Endothelial cell of umbilical vein (primary cell): ENCODE results near the gene ALDH1L2. TPM values are rescaled to one million over a fixed set of nuclear protein-coding genes. Genes with fewer than 3 reads are reported as not detected.

Source experiments
- BruUV-seq: library from RNA; stranded (reverse); fragments of 400-500 nt; replicated peaks from 2 replicates; lab custom pipeline; 2021; lab: Mats Ljungman, UMichigan
- CTCF ChIA-PET: fragments of 300-600, 350-600 bp; sonication (Branson Sonifier 250); formaldehyde crosslinking; loops from one replicate; lab custom pipeline; 2021; ENCODE audit warnings: antibody characterized with exemption, inconsistent platforms; lab: Charles Lee
- POLR2A ChIA-PET: fragments of 300-600, 350-600 bp; sonication (Branson Sonifier 250); formaldehyde crosslinking; loops from one replicate; lab custom pipeline; 2021; ENCODE audit warnings: antibody characterized with exemption, inconsistent platforms; lab: Charles Lee
- DNase-seq: peaks from one replicate; pipeline ENCODE4 v3.0.0-alpha.2; 2011; ENCODE audit warnings: low read depth, low spot score
- FAIRE-seq: peaks from 2 replicates; lab custom pipeline; 2011; peaks lifted over from hg19 to GRCh38; lab: Jason Lieb, UNC
- H2AFZ ChIP-seq: 2 replicates; pipeline ENCODE4 v1.6.0; 2012; ENCODE audit warnings: low read depth, low read length, control low read depth, inconsistent platforms
- H3K27ac ChIP-seq: 2 replicates; pipeline ENCODE4 v1.5.1; 2011; ENCODE audit warnings: low read depth, mild to moderate bottlenecking, control low read depth, low read length, moderate library complexity; ENCODE audit not compliant: insufficient read depth
- H3K27me3 ChIP-seq, 2 experiments: 2 replicates each; pipeline versions ENCODE4 v1.6.0 to v1.6.1; 2011; ENCODE audit warnings: low read length in 2 of 2, mixed read lengths in 1 of 2; ENCODE audit not compliant: control insufficient read depth in 2 of 2, insufficient read depth in 2 of 2
- H3K36me3 ChIP-seq, 2 experiments: 2 replicates in 1 of 2; 3 replicates in 1 of 2; pipeline ENCODE4 v1.5.1; 2011; ENCODE audit warnings: low read length in 2 of 2, mild to moderate bottlenecking in 1 of 2, moderate library complexity in 1 of 2; ENCODE audit not compliant: control insufficient read depth in 2 of 2, insufficient read depth in 2 of 2; ENCODE audit errors: extremely low read depth in 1 of 2
- H3K4me1 ChIP-seq: 3 replicates; pipeline ENCODE4 v1.5.1; 2011; ENCODE audit warnings: mild to moderate bottlenecking, low read length; ENCODE audit not compliant: control insufficient read depth, insufficient read depth; ENCODE audit errors: extremely low read depth
- H3K4me2 ChIP-seq: 2 replicates; pipeline ENCODE4 v1.6.1; 2011; ENCODE audit warnings: low read length, control low read depth, mixed read lengths; ENCODE audit not compliant: insufficient read depth
- H3K4me3 ChIP-seq, 3 experiments: fragments of 200-600 bp in 1 of 3; sonication (generic), shearing (Covaris generic) in 1 of 3; replicated peaks in 1 of 3; 2 replicates each; pipeline ENCODE4 v1.5.1; 2011 to 2016; ENCODE audit warnings: control low read depth in 3 of 3, low read length in 3 of 3, mild to moderate bottlenecking in 2 of 3, inconsistent platforms in 1 of 3, low read depth in 1 of 3, moderate library complexity in 1 of 3; ENCODE audit not compliant: insufficient read depth in 1 of 3
- H3K79me2 ChIP-seq: 2 replicates; pipeline ENCODE4 v1.6.0; 2012; ENCODE audit warnings: low read length, inconsistent platforms; ENCODE audit not compliant: control insufficient read depth, insufficient read depth
- H3K9ac ChIP-seq: replicated peaks from 2 replicates; pipeline ENCODE3; 2011; ENCODE audit warnings: low read length, control low read depth; ENCODE audit not compliant: insufficient read depth; ENCODE audit errors: extremely low read depth
- H3K9me1 ChIP-seq: replicated peaks from 3 replicates; pipeline ENCODE4 v1.6.0; 2011; ENCODE audit warnings: mild to moderate bottlenecking, low read length; ENCODE audit not compliant: control insufficient read depth, insufficient read depth; ENCODE audit errors: extremely low read depth
- H3K9me3 ChIP-seq: replicated peaks from 2 replicates; pipeline ENCODE4 v1.5.1; 2012; ENCODE audit warnings: low read length, inconsistent platforms; ENCODE audit not compliant: control insufficient read depth, insufficient read depth
- H4K20me1 ChIP-seq: replicated peaks from 2 replicates; pipeline ENCODE3; 2011; ENCODE audit warnings: mild to moderate bottlenecking, low read length; ENCODE audit not compliant: control insufficient read depth, insufficient read depth; ENCODE audit errors: extremely low read depth
- CTCF ChIP-seq, 2 donors: IDR thresholded peaks; 1 replicate in 1 of 2; 2 replicates in 1 of 2; pipeline ENCODE4 v1.5.1; 2011; ENCODE audit warnings: low read length in 2 of 2, mild to moderate bottlenecking in 2 of 2, moderate library complexity in 2 of 2, control low read depth in 1 of 2, inconsistent platforms in 1 of 2, low read depth in 1 of 2; ENCODE audit not compliant: insufficient read depth in 1 of 2; ENCODE audit errors: extremely low read depth in 1 of 2
- EZH2 ChIP-seq: IDR thresholded peaks from 2 replicates; pipeline ENCODE4 v1.6.1; 2012; ENCODE audit warnings: borderline replicate concordance, low read depth, mild to moderate bottlenecking, moderate library complexity, low read length, inconsistent platforms; ENCODE audit not compliant: severe bottlenecking
- FOS ChIP-seq: IDR thresholded peaks from 2 replicates; pipeline ENCODE4 v1.6.1; 2011; ENCODE audit warnings: mild to moderate bottlenecking, low read length, moderate library complexity, borderline replicate concordance; ENCODE audit not compliant: insufficient read depth
- GATA2 ChIP-seq: IDR thresholded peaks from 2 replicates; pipeline ENCODE4 v1.7.0; 2011; ENCODE audit warnings: low read depth, mild to moderate bottlenecking, moderate library complexity, mixed read lengths, low read length; ENCODE audit not compliant: insufficient read length, insufficient read depth
- JUN ChIP-seq: IDR thresholded peaks from 2 replicates; pipeline ENCODE4 v1.6.1; 2011; ENCODE audit warnings: borderline replicate concordance, low read depth; ENCODE audit not compliant: insufficient read length, insufficient read depth
- MAX ChIP-seq: IDR thresholded peaks from 2 replicates; pipeline ENCODE4 v1.6.1; 2011; ENCODE audit not compliant: insufficient read depth, insufficient read length
- MYC ChIP-seq: IDR thresholded peaks from one replicate; pipeline ENCODE4 v1.6.1; 2011; ENCODE audit warnings: mild to moderate bottlenecking, low read depth, low read length
- POLR2A ChIP-seq: IDR thresholded peaks from 2 replicates; pipeline ENCODE4 v1.6.1; 2012; ENCODE audit warnings: low read depth, mild to moderate bottlenecking, control low read depth, low read length
- POLR2AphosphoS5 ChIP-seq: IDR thresholded peaks from 2 replicates; pipeline ENCODE4 v1.6.1; 2012; ENCODE audit warnings: low read depth, mild to moderate bottlenecking, control low read depth, low read length, moderate library complexity; ENCODE audit not compliant: insufficient read depth
- dilution Hi-C: fragments of 300-500 bp; cut with MboI; formaldehyde crosslinking; loops from one replicate; pipeline ENCODE4 v1.15.0; 2019; ENCODE audit warnings: low sequenced_read_pairs; ENCODE audit not compliant: extremely low pct_ligation_motif_present
- intact Hi-C: fragments of 100-400 bp; cut with micrococcal nuclease; formaldehyde crosslinking; loops from one replicate; pipeline ENCODE4 v1.10.0; 2022
- polyA plus RNA-seq, 4 experiments: library from polyadenylated mRNA; depleted of rRNA in 3 of 4; stranded (reverse) in 3 of 4; unstranded in 1 of 4; fragments of >200 nt; gene quantifications; 2 replicates each; pipeline versions ENCODE4 v1.2.1 to v1.2.3, GENCODE V29; 2011 to 2012; ENCODE audit warnings: missing spikeins in 1 of 4
- total RNA-seq: library from RNA; stranded (reverse); gene quantifications from 2 replicates; pipeline ENCODE4 v1.2.3, GENCODE V29; 2021

ALDH1L2 gene
- total and polyA plus RNA-seq, 2 donors (not counting 3 experiments of a cell fraction or from before 2014, with no cell fraction given) = 1.4 to 2.5 TPM

- peaks cover 3 to 8% of the 10 kb centered on the region in 2 experiments for H3K36me3 ChIP-seq
- H3K4me3 ChIP-seq = no peak overlapping the region
- POLR2A ChIA-PET = no interaction called here
- dilution Hi-C loops (no loop called here), intact Hi-C loops (no loop called here)
- H4K20me1 ChIP-seq = no peaks in the 10 kb centered on the region
- DNase-seq (no peak), FAIRE-seq (no peak)
- no peak for TF ChIP-seq GATA2
- no peak for TF ChIP-seq POLR2AphosphoS5
- TF ChIP-seq FOS = no peak
- TF ChIP-seq POLR2A = no peak
- TF ChIP-seq MYC = no peak
- no peak for TF ChIP-seq MAX
- TF ChIP-seq EZH2 = no peak
- TF ChIP-seq JUN = no peak
- TF ChIP-seq CTCF (IDR thresholded peaks at IDR 0.05; ENCODE audit: extremely low read depth in 1 of 2, insufficient read depth in 1 of 2, low read depth in 1 of 2, low read length in 2 of 2) = no peak
- no peak overlapping the region for H3K27ac ChIP-seq
- CTCF ChIA-PET = interaction anchor here (1.4 kb wide), 1 partner anchor 33 kb away, joined by 3 read pairs; no protein-coding TSS in a partner anchor
- no peak overlapping the region for H3K9ac ChIP-seq
- H3K9me1 ChIP-seq = no peaks in the 10 kb centered on the region
- no TSS peak for BruUV-seq
- H3K9me3 ChIP-seq = no peaks in the 10 kb centered on the region
- peaks cover 13% of the 10 kb centered on the region for H3K79me2 ChIP-seq
- H3K4me2 ChIP-seq = no peak overlapping the region
- peaks cover 16% of the 10 kb centered on the region for H3K4me1 ChIP-seq
- no peak overlapping the region for H2AFZ ChIP-seq
- no peaks in the 10 kb centered on the region for H3K27me3 ChIP-seq
Observed at GRCh38 chr12:104991565-104992128, 92.6 kb downstream of the ALDH1L2 start.
